ENCODE measurements around the gene ZCCHC2.

DNA sequence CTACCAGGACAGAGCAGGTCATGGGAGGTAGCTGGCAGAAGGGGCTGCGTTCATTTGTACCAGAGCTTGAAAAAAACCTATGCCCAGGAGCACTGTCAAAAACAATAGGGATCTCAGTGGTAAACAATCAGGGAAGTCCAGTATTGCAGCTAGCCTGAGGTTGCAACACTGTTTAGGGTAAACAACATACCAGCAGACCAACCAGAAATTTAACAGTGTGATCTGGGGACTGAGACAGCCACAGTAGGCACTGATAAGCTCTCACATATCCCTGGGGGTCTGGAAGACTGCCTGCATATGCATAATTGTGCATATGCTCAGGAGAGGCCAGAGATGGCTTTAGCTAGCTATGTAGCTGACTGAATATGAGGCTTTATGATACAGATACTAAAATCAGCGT, 12.0 kb upstream of the ZCCHC2 start:
- TF ChIP-seq CTCF (IDR thresholded peaks at IDR 0.05) (no peak), POLR2A (IDR thresholded peaks at IDR 0.05) (no peak)

Measured in Peyer's patch (tissue), 4 donors.